Prostate gland (tissue), 2 donors: ENCODE data around the gene ENOPH1.

Source experiments
- CTCF ChIP-seq, 4 experiments: fragments of 200-600 bp in 2 of 4; fragments of 450-650 bp in 2 of 4; sonication (generic) in 2 of 4; IDR thresholded peaks; 1 replicate in 3 of 4; 2 replicates in 1 of 4; pipeline ENCODE4 v1.5.1; 2016 to 2019; ENCODE audit warnings: antibody characterized with exemption in 4 of 4, mild to moderate bottlenecking in 2 of 4, moderate library complexity in 2 of 4
- POLR2A ChIP-seq: fragments of 450-650 bp; IDR thresholded peaks from one replicate; pipeline ENCODE4 v1.6.1; 2016; ENCODE audit warnings: antibody characterized with exemption, mild to moderate bottlenecking
- POLR2AphosphoS5 ChIP-seq: sonication (generic); formaldehyde crosslinking; IDR thresholded peaks from one replicate; pipeline ENCODE4 v1.6.1; 2017; ENCODE audit warnings: antibody characterized with exemption

GRCh38 chr4:82510216-82510615, 79.8 kb downstream of the ENOPH1 start:
- no peak for TF ChIP-seq POLR2A
- no peak for TF ChIP-seq CTCF (IDR thresholded peaks at IDR 0.05)
- no peak for TF ChIP-seq POLR2AphosphoS5
